Sigmoid colon (tissue), 3 donors: ENCODE results near the gene PAX2.

Experiments
- POLR2A ChIP-seq, 2 donors: fragments of 450-650 bp; IDR thresholded peaks; one replicate each; pipeline ENCODE4 v1.6.1; 2016; ENCODE audit warnings: antibody characterized with exemption in 2 of 2, mild to moderate bottlenecking in 2 of 2, moderate library complexity in 2 of 2
- TF ChIP-seq, protein P1 (sequence below), 4 experiments: fragments of 450-650 bp in 3 of 4; fragments of 200-600 bp in 1 of 4; IDR thresholded peaks; one replicate each; pipeline ENCODE4 v1.5.1; 2016 to 2019; ENCODE audit warnings: antibody characterized with exemption in 4 of 4, mild to moderate bottlenecking in 3 of 4, moderate library complexity in 2 of 4

DNA sequence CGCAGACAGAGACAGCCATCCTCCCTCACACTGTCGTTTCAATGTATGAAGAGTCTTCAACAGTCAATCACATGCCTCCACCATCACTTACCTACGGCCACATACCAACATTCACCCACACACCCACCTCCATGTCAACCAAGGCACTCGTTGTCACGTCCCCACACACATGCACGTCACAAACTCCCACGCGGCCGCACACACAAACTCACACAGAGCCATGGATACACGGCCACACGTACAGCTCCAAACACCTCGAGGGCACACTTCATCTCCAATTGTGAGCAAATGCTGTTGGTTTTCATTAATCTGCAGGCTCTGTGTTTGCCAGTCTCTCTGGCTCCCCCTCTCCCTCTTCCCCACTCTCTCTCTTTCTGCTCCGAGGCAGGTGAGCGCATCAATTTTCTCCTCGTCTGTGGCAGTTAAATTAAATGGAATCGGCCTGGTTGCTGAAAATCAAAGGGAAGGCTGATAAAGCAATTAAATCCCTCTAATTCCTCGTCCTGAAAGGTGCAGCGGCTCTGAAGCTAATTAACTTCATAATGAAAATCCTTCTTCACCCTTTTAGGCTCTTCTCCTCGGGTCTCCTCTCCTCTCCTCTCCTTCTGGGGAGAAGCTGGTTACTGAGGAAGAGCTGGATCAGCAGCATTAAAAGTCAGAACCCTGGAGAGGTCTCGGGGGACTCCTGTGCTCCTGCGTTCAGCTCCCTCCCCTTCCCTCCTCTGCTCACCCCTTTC, 113.5 kb downstream of the PAX2 start:
- TF ChIP-seq, protein P1, sequence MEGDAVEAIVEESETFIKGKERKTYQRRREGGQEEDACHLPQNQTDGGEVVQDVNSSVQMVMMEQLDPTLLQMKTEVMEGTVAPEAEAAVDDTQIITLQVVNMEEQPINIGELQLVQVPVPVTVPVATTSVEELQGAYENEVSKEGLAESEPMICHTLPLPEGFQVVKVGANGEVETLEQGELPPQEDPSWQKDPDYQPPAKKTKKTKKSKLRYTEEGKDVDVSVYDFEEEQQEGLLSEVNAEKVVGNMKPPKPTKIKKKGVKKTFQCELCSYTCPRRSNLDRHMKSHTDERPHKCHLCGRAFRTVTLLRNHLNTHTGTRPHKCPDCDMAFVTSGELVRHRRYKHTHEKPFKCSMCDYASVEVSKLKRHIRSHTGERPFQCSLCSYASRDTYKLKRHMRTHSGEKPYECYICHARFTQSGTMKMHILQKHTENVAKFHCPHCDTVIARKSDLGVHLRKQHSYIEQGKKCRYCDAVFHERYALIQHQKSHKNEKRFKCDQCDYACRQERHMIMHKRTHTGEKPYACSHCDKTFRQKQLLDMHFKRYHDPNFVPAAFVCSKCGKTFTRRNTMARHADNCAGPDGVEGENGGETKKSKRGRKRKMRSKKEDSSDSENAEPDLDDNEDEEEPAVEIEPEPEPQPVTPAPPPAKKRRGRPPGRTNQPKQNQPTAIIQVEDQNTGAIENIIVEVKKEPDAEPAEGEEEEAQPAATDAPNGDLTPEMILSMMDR (IDR thresholded peaks at IDR 0.05), result no peak
- TF ChIP-seq POLR2A (IDR thresholded peaks at IDR 0.05), result no peak
